GM15510 (cell line): Measurements from ENCODE around the gene KRT8.

ENCODE experiments used
- POLR2A ChIP-seq: IDR thresholded peaks from 3 replicates; pipeline ENCODE4 v1.6.1; 2011; ENCODE audit warnings: borderline replicate concordance; ENCODE audit not compliant: insufficient read length; ENCODE audit errors: extremely low read depth

The KRT8 gene

DNA sequence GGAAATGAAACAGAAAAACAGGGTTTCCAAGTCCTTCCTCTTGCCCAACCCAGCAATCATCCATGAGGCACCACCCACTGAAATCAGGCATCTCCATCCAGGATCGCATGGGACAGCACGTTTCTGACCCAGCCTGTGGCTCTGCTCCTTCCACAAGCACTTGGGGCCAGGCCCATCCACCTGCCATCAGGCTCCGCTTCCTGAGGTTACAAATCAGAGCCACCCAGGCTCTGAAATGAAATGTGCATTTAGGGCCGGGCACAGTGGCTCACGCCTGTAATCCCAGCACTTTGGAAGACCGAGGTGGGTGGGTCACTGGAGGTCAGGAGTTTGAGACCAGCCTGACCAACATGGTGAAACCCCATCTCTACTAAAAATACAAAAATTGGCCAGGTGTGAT, 55.4 kb downstream of the KRT8 start:
- TF ChIP-seq POLR2A: no peak

GRCh38 chr12:52848661-52849255, 56.1 kb downstream of the KRT8 start, which contains the start of gene KRT78:
KRT78 (minus strand) TSS chr12:52848994; CDS start chr12:52848930, 64 bp downstream.
- no peak for TF ChIP-seq POLR2A

GRCh38 chr12:52847335-52848102, 57.4 kb downstream of the KRT8 start:
- TF ChIP-seq POLR2A: no peak
